Common myeloid progenitor, CD34-positive (primary cell): ENCODE measurements around the gene MYO19.

Experiments
- CTCF ChIA-PET: fragments of 350-600 bp; sonication (Branson Sonifier 250); formaldehyde crosslinking; loops from one replicate; lab custom pipeline; 2021; ENCODE audit warnings: antibody characterized with exemption; lab: Charles Lee
- POLR2A ChIA-PET: fragments of 350-600 bp; sonication (Branson Sonifier 250); formaldehyde crosslinking; loops from one replicate; lab custom pipeline; 2021; ENCODE audit warnings: antibody characterized with exemption; lab: Charles Lee
- DNase-seq, 3 donors: peaks; one replicate each; pipeline versions ENCODE4 v3.0.0 to v3.0.0-alpha.2; 2013
- H3K27ac ChIP-seq, 2 experiments: 1 replicate in 1 of 2; 2 replicates in 1 of 2; pipeline ENCODE4 v1.7.0; 2013; ENCODE audit warnings: inconsistent platforms in 2 of 2, low read length in 2 of 2, mild to moderate bottlenecking in 2 of 2, low read depth in 1 of 2, moderate library complexity in 1 of 2; ENCODE audit not compliant: severe bottlenecking in 2 of 2, insufficient read depth in 1 of 2, poor library complexity in 1 of 2
- H3K27me3 ChIP-seq, 5 experiments: replicated peaks in 2 of 5; 1 replicate in 3 of 5; 2 replicates in 2 of 5; pipeline versions ENCODE4 v1.6.1 to v1.7.0; 2013; ENCODE audit warnings: low read length in 4 of 5, mild to moderate bottlenecking in 2 of 5, moderate library complexity in 2 of 5, inconsistent platforms in 1 of 5; ENCODE audit not compliant: insufficient read depth in 5 of 5, control insufficient read depth in 4 of 5
- H3K36me3 ChIP-seq, 4 experiments: 1 replicate in 2 of 4; 2 replicates in 2 of 4; pipeline versions ENCODE4 v1.6.1 to v1.7.0; 2013; ENCODE audit warnings: low read length in 3 of 4, control low read depth in 1 of 4, mild to moderate bottlenecking in 1 of 4; ENCODE audit not compliant: control insufficient read depth in 4 of 4, insufficient read depth in 4 of 4
- H3K4me1 ChIP-seq, 4 experiments: 1 replicate in 3 of 4; 2 replicates in 1 of 4; pipeline versions ENCODE4 v1.6.1 to v1.7.1; 2013; ENCODE audit warnings: low read length in 3 of 4, mild to moderate bottlenecking in 3 of 4, control low read depth in 1 of 4, inconsistent platforms in 1 of 4, moderate library complexity in 1 of 4; ENCODE audit not compliant: control insufficient read depth in 4 of 4, insufficient read depth in 4 of 4; ENCODE audit errors: control extremely low read depth in 1 of 4
- H3K4me3 ChIP-seq, 7 experiments: 1 replicate in 4 of 7; 2 replicates in 3 of 7; pipeline versions ENCODE4 v1.5.1 to v1.7.0; 2013; ENCODE audit warnings: mild to moderate bottlenecking in 7 of 7, low read length in 6 of 7, moderate library complexity in 6 of 7, inconsistent platforms in 2 of 7, low read depth in 2 of 7, control low read depth in 1 of 7; ENCODE audit not compliant: insufficient read depth in 4 of 7, control insufficient read depth in 1 of 7; ENCODE audit errors: extremely low read depth in 1 of 7
- H3K9me3 ChIP-seq, 5 experiments: 1 replicate in 4 of 5; 2 replicates in 1 of 5; pipeline versions ENCODE4 v1.6.1 to v1.7.1; 2013; ENCODE audit warnings: low read length in 4 of 5, mild to moderate bottlenecking in 2 of 5, inconsistent platforms in 1 of 5, low read depth in 1 of 5, moderate library complexity in 1 of 5; ENCODE audit not compliant: control insufficient read depth in 4 of 5, insufficient read depth in 2 of 5; ENCODE audit errors: control extremely low read depth in 1 of 5
- WGBS: methylation state at CpG from one replicate; pipeline ENCODE4 v1.1.5; 2013; ENCODE audit not compliant: insufficient coverage; 5-methylcytosine and 5-hydroxymethylcytosine counted together

The MYO19 gene

DNA sequence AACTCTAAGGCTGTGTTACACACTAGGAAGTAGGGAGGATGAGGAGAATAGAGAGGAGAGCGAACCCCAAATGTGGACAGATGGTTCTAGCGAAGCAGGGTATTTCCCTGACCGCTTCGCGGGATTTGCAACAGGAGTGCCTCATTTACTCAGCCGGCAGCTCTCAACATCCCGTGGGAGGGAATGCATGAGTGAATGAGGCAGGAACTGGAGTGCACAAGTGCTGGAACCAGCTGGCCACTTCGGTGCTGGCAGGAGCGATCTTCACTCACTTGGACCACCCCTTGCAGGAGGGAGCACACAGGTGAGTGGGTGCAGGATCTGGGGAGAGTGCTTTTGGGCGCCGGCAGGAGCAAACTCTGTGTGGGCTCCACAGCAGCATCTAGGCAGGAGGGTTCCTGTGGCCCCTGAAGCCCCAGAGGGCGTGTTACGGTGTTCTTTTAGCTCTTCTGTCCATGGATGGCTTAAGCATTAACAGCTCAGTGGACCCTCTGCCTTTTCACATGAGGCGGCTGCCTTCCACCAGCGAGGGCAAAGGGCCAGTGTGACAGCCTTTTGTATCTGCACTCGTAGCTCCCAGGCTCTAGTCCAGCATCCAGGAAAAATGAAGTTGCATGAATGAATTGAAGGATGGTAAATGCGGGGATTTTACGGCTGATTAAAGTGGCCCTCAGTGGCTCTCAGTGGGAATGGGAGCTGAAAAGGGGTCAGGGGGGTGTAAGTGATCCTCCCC, 65.6 kb downstream of the MYO19 start:
- peaks cover 10 to 67% (median 20%) of the 10 kb centered on the region in 5 experiments for H3K27me3 ChIP-seq

DNA sequence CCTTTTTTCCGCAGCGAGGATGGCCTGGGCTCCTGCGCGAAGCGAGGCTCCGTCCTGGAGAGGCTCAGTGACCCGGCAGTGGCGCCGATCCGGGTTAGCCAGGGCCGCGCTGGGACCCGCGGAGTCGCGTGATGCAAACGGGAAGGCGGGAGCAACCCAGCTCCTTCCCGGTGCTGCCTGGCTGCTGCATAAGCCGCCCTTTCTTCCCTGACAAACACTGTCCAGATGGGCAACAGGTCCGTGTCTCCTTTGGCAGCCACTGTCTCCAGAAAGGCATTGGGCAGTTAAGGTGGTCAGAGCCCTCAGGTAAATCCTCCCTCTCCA, 69.9 kb downstream of the MYO19 start:
- ChIA-PET CTCF (interaction anchor here (1.1 kb wide), 1 partner anchor 16 kb away, joined by 3 read pairs; no protein-coding TSS in a partner anchor), POLR2A (no interaction called here)
- H3K27me3 ChIP-seq, result peaks cover 5 to 70% (median 21%) of the 10 kb centered on the region in 5 experiments

More for the DNA sequence above, 65.6 kb downstream of the MYO19 start:
- DNase-seq, result no peak
- Histone ChIP-seq H3K27ac (no peak overlapping the region), H3K36me3 (no peaks in the 10 kb centered on the region), H3K4me3 (no peak overlapping the region), H3K4me1 (no peaks in the 10 kb centered on the region), H3K9me3 (peaks cover 0 to 7% (median 0%) of the 10 kb centered on the region in 5 experiments)
- ChIA-PET CTCF (interaction anchor here (1.3 kb wide), 1 partner anchor 14 kb away, joined by 5 read pairs; no protein-coding TSS in a partner anchor), POLR2A (no interaction called here)
- 81% methylated on average over 17 of the region's 18 CpGs for WGBS

DNA sequence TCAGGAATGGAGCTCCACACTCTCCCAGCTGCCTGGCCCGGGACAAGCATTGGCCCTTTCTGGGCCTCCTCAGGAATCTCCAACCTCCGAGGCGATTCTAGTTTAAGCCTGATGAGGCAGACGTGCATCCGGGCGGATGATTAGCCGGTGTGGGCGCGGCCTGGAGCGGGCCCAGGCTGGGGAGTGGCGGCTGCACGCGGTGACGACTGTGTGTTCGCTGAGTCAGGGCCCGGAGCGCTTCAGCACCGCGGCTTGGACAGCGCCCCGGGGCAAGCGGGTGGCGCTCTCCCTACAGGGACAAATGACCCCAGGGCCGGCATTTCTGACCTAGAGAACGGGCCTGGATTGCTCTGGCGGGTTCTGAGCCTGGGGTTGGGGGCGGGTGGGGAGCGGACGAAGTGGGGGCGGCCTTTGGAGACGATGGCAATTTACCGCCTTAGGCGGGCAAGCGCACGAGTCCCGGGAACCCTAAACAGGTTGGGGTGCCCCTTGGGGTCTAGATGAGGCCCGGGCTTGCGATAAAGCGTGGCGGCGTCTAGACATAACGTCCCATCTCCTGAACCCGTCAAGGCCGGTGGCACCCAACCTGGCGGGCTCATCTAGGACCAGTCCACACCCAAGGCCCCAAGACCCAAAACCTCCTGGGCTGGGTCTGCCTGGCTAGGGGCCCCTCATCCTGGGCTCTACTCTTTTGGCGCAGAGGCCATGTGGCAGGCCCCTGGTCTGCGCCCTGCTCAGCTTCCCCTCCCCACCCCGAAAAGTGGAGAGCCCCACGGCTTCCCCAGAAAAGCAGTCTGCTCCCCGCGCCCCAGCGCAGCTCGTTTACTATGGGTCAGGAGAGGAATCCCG, 70.5 kb downstream of the MYO19 start:
- H3K27ac ChIP-seq, result no peak overlapping the region
- peak; percentile 78 to 88 (median 86) for DNase-seq
- H3K27me3 ChIP-seq, result peaks cover 5 to 70% (median 19%) of the 10 kb centered on the region in 5 experiments
- H3K4me3 ChIP-seq, result no peak overlapping the region
- CTCF ChIA-PET, result interaction anchor here (1.1 kb wide), 1 partner anchor 17 kb away, joined by 3 read pairs; no protein-coding TSS in a partner anchor
- POLR2A ChIA-PET, result no interaction called here
- H3K9me3 ChIP-seq, result peaks cover 0 to 7% (median 0%) of the 10 kb centered on the region in 5 experiments
- H3K36me3 ChIP-seq, result no peaks in the 10 kb centered on the region
- no peaks in the 10 kb centered on the region for H3K4me1 ChIP-seq
- WGBS, result 18% methylated on average over 48 of the region's 54 CpGs

More for the DNA sequence above, 69.9 kb downstream of the MYO19 start:
- H3K4me3 ChIP-seq, result no peak overlapping the region
- DNase-seq, result no peak
- WGBS, result 15% methylated on average over 21 of the region's 21 CpGs
- H3K27ac ChIP-seq, result no peak overlapping the region
- peaks cover 0 to 7% (median 0%) of the 10 kb centered on the region in 5 experiments for H3K9me3 ChIP-seq
- no peaks in the 10 kb centered on the region for H3K4me1 ChIP-seq
- no peaks in the 10 kb centered on the region for H3K36me3 ChIP-seq

DNA sequence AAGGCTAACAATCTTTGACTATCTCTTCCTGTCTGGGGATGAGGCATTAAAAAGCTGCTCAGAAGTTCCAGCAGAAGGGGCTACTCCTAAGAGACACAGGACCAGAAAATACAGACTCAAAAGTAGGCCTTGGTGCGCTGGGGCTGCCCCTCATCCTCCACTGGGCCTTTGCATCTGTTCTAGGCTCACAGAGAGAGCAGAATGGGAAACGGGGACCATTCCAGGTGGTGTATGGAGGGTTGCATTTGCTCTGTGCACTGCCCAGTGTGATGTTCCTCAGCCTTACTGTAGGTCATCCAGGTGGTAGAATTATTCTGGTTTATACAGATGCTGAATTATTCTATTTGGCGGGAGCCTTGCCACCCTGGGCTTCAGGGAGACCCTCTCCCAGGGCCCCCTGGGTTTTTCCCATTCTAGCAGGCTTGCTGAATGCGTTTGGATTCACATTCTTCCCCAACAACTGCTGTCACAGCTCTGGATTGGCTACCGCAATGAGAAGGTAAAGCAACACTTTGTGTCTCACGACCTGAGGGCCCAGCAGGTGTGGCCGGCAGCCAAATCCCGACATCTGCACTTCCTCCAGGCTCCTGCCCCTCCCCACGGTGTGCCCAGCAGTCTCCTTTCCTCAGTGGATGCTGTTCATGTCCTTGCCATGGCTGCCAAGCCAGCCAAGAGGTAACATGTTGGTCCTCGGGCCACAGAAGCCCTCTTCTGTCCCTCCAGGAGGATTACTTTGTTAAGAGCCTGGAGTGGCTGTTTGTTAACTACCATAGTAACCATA, 73.1 kb downstream of the MYO19 start:
- H3K27ac ChIP-seq, result no peak overlapping the region
- WGBS, result 54% methylated on average over 8 of the region's 10 CpGs
- peaks cover 0 to 49% (median 13%) of the 10 kb centered on the region in 5 experiments for H3K27me3 ChIP-seq
- no peak overlapping the region for H3K4me3 ChIP-seq
- CTCF ChIA-PET, result interaction anchor here (1.5 kb wide), 1 partner anchor 21 kb away, joined by 3 read pairs; no protein-coding TSS in a partner anchor
- POLR2A ChIA-PET, result interaction anchor here (0.6 kb wide), 1 partner anchor 143 kb away, joined by 3 read pairs; no protein-coding TSS in a partner anchor
- no peaks in the 10 kb centered on the region for H3K4me1 ChIP-seq
- peaks cover 0 to 7% (median 0%) of the 10 kb centered on the region in 5 experiments for H3K9me3 ChIP-seq
- no peaks in the 10 kb centered on the region for H3K36me3 ChIP-seq
- DNase-seq, result no peak

DNA sequence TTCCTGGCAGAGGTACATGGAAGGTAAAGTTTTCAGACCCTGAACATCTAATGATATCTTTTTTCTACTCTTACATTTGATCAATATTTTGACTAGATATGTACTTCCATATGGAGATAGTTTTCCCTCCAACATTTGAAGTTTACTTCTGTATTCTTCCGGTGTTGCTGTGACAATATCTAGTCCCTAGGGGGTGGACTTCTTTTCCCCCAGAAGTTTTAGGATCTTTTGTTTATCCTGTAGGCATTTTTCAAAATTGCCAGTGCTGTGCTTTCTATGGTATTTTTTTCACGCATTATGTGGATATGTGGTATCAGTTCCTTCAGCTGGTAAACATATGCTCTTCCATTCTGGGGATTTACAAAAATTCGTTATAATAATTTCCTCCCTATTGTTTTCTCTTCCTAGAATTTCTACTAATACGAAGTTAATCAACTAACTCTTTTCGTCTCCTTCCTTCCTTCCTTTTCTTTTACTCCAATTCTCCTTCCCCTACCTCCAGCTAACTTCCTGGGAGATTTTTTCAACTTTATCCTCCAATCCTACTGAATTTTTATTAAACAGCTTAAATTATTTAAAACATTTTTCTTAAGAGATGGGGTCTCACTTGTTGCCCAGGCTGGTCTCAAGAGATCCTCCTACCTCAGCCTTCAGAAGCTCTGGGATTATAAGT, 74.3 kb downstream of the MYO19 start:
- peaks cover 0 to 7% (median 0%) of the 10 kb centered on the region in 5 experiments for H3K9me3 ChIP-seq
- ChIA-PET CTCF (interaction anchor here (1.5 kb wide), 1 partner anchor 22 kb away, joined by 3 read pairs; no protein-coding TSS in a partner anchor), POLR2A (no interaction called here)
- no peaks in the 10 kb centered on the region for H3K36me3 ChIP-seq
- no peak overlapping the region for H3K4me3 ChIP-seq
- 58% methylated on average over 3 of the region's 5 CpGs for WGBS
- H3K27me3 ChIP-seq, result peaks cover 0 to 42% (median 9%) of the 10 kb centered on the region in 5 experiments
- no peaks in the 10 kb centered on the region for H3K4me1 ChIP-seq
- DNase-seq, result no peak
- H3K27ac ChIP-seq, result no peak overlapping the region

DNA sequence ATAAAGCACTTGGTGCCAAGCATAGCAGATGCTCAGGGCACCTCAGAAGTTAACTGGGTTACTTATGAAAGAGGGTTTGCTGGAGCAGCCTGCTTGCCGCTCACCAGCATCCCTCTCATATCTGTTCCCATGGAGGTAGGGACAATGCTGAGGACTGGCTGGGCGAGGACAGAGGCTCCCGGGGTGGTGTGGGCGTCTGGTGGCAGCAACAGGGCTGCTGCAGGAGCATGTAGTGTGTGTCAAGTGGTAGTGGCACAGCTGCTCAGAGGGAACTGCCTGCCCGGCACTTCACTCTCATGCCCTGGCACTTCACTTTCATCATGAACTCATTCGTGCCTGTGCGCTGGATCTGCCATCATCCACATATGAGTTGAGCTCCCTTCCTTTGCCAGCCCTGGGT, 75.1 kb downstream of the MYO19 start:
- ChIA-PET CTCF (interaction anchor here (1.3 kb wide), 1 partner anchor 23 kb away, joined by 4 read pairs; no protein-coding TSS in a partner anchor), POLR2A (no interaction called here)
- no peak overlapping the region for H3K27ac ChIP-seq
- no peaks in the 10 kb centered on the region for H3K36me3 ChIP-seq
- peaks cover 0 to 34% (median 7%) of the 10 kb centered on the region in 5 experiments for H3K27me3 ChIP-seq
- no peaks in the 10 kb centered on the region for H3K4me1 ChIP-seq
- DNase-seq, result no peak
- H3K9me3 ChIP-seq, result peaks cover 0 to 3% (median 0%) of the 10 kb centered on the region in 5 experiments
- no peak overlapping the region for H3K4me3 ChIP-seq
- 79% methylated on average over 7 of the region's 7 CpGs for WGBS
